Lung (tissue), 12 donors: ENCODE results near the gene MMP17. TPM values are rescaled to one million over a fixed set of nuclear protein-coding genes. Genes with fewer than 3 reads are reported as not detected.
"Not testable (repeated sequence)": the region's sequence is repeated elsewhere in the genome, so short reads cannot be mapped to it uniquely, and the experiment has no call there.

Source experiments
- ATAC-seq: fragments of 200-7000 bp; cut with Tn5 transposase; one replicate; pipeline ENCODE4 v1.9.1; 2020; ENCODE audit warnings: moderate number of reproducible peaks; ENCODE audit not compliant: insufficient read depth, low FRiP score
- DNase-seq, 3 donors: peaks; one replicate each; pipeline ENCODE4 v3.0.0-alpha.2; 2013 to 2017
- H3K27ac ChIP-seq, 2 donors: one replicate each; pipeline ENCODE4 v1.5.1; 2013; ENCODE audit warnings: mild to moderate bottlenecking in 2 of 2, moderate library complexity in 2 of 2, control low read depth in 1 of 2, inconsistent platforms in 1 of 2, low read depth in 1 of 2, low read length in 1 of 2
- H3K27me3 ChIP-seq, 3 donors: one replicate each; pipeline ENCODE4 v1.5.1; 2013; ENCODE audit warnings: low read length in 2 of 3; ENCODE audit not compliant: control insufficient read depth in 3 of 3, insufficient read depth in 3 of 3
- H3K36me3 ChIP-seq, 4 donors: one replicate each; pipeline ENCODE4 v1.5.1; 2013; ENCODE audit warnings: low read length in 4 of 4, mild to moderate bottlenecking in 1 of 4, moderate library complexity in 1 of 4; ENCODE audit not compliant: control insufficient read depth in 4 of 4, insufficient read depth in 4 of 4
- H3K4me1 ChIP-seq, 5 donors: one replicate each; pipeline ENCODE4 v1.5.1; 2013; ENCODE audit warnings: low read length in 5 of 5, mild to moderate bottlenecking in 2 of 5, moderate library complexity in 1 of 5; ENCODE audit not compliant: control insufficient read depth in 5 of 5, insufficient read depth in 5 of 5
- H3K4me3 ChIP-seq: one replicate; pipeline ENCODE4 v1.5.1; 2013; ENCODE audit warnings: mild to moderate bottlenecking, control low read depth, moderate library complexity
- H3K9ac ChIP-seq, 2 donors: one replicate each; pipeline ENCODE4 v1.5.1; 2013; ENCODE audit warnings: low read length in 2 of 2, control low read depth in 1 of 2; ENCODE audit not compliant: insufficient read depth in 1 of 2
- H3K9me3 ChIP-seq, 4 donors: one replicate each; pipeline ENCODE4 v1.5.1; 2013; ENCODE audit warnings: low read length in 3 of 4, mild to moderate bottlenecking in 1 of 4, moderate library complexity in 1 of 4; ENCODE audit not compliant: control insufficient read depth in 4 of 4, insufficient read depth in 3 of 4
- CTCF ChIP-seq: IDR thresholded peaks from 2 replicates; pipeline ENCODE4 v1.5.1; 2012; ENCODE audit warnings: mild to moderate bottlenecking; ENCODE audit errors: control extremely low read depth, extremely low read depth
- WGBS, 2 donors: extraction: QIAGEN DNeasy Blood & Tissue Kit; methylation state at CpG; one replicate each; pipeline ENCODE4 v1.1.7; 2013; 5-methylcytosine and 5-hydroxymethylcytosine counted together
- polyA plus RNA-seq, 2 donors: library from polyadenylated mRNA; stranded (reverse); fragments of 200-250 nt; gene quantifications; one replicate each; pipeline ENCODE4 v1.2.1, GENCODE V29; 2013
- total RNA-seq, 2 donors: library from RNA; depleted of rRNA in 1 of 2; stranded (reverse); fragments of >200 nt in 1 of 2; gene quantifications; one replicate each; pipeline ENCODE4 v1.2.1, GENCODE V29; 2014 to 2021
- donor health status: control.
- donor health status: control.
- donor health status: Bipolar disorder and iron deficiency.
- donor health status: healthy.
- donor health status: DM: yes; HTN: yes; CAD: no.

MMP17 gene
- total and polyA plus RNA-seq, 4 donors: 1.7 to 5.6 (median 3.9) TPM

DNA sequence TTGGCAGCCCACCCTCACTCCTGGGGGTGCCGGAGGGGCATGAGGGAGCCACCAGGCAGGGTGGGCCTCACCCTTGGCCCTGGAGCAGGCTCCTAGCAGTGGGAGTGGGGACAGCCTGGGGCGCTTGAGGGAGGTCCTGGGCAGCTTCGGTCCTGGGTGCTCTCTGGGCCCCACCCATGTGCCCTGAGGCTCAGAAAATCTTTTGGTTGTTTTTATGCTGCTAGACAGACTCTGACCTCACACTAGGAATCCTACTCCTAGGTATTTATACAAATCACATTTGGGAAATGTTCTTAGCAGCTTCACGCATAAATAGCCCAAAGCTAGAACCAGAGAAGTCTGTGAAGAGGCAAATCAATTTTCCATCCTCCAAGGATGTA is 55.3 kb downstream of the MMP17 start:
- DNase-seq: no peak
- Histone ChIP-seq H3K27me3 (peaks cover 0 to 3% (median 0%) of the 10 kb centered on the region in 3 donors), H3K9ac (no peak overlapping the region), H3K9me3 (peaks cover 0 to 3% (median 0%) of the 10 kb centered on the region in 4 donors), H3K4me1 (peaks cover 0 to 2% (median 0%) of the 10 kb centered on the region in 5 donors), H3K27ac (no peak overlapping the region), H3K4me3 (no peak overlapping the region), H3K36me3 (no peaks in the 10 kb centered on the region)
- no peak for TF ChIP-seq CTCF
- WGBS, 2 donors: 79 to 82% methylated on average over 4 of the region's 4 CpGs
- ATAC-seq: no peak

DNA sequence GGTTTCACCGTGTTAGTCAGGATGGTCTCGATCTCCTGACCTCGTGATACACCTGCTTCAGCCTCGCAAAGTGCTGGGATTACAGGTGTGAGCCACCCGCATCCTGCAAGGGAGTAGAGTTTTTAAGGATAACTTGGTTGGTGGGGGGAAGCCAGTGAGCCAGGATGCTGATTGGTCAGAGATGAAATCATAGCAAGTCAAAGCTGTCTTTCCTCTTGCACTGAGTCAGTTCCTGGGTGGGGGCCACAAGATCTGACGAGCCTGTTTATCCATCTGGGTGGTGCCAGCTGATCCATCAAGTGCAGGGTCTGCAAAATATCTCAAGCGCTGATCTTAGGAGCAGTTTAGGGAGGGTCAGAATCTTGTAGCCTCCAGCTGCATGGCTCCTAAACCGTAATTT is 56.9 kb downstream of the MMP17 start:
- not testable (repeated sequence) for ATAC-seq, H3K27ac ChIP-seq, H3K4me1 ChIP-seq, H3K9ac ChIP-seq, DNase-seq, H3K36me3 ChIP-seq, H3K27me3 ChIP-seq, H3K4me3 ChIP-seq, H3K9me3 ChIP-seq
- 85 to 87% methylated on average over 8 of the region's 8 CpGs for WGBS, 2 donors

- H3K9me3 ChIP-seq: peaks cover 0 to 3% (median 0%) of the 10 kb centered on the region in 4 donors
- no peak for ATAC-seq
- H3K27me3 ChIP-seq: peaks cover 0 to 3% (median 0%) of the 10 kb centered on the region in 3 donors
- no peaks in the 10 kb centered on the region for H3K36me3 ChIP-seq
- H3K4me3 ChIP-seq: no peak overlapping the region
- H3K4me1 ChIP-seq: peaks cover 0 to 2% (median 0%) of the 10 kb centered on the region in 5 donors
- no peak overlapping the region for H3K27ac ChIP-seq
- WGBS, 2 donors: 91 to 95% methylated on average over 7 of the region's 7 CpGs
- TF ChIP-seq CTCF: no peak
- H3K9ac ChIP-seq: no peak overlapping the region
- DNase-seq: no peak
These were observed 57.4 kb downstream of the MMP17 start for GRCh38 chr12:131885543-131886057.

GRCh38 chr12:131891722-131892121 is 63.5 kb downstream of the MMP17 start:
- not testable (repeated sequence) for H3K4me3 ChIP-seq, ATAC-seq, DNase-seq, H3K9me3 ChIP-seq, H3K27me3 ChIP-seq, H3K9ac ChIP-seq, H3K27ac ChIP-seq, H3K36me3 ChIP-seq
- peaks cover 0 to 14% (median 1%) of the 10 kb centered on the region in 5 donors for H3K4me1 ChIP-seq
- 83 to 85% methylated on average over 7 to 8 of the region's 8 CpGs for WGBS, 2 donors
